ENCODE results near the gene CXCR6. TPM values are rescaled to one million over a fixed set of nuclear protein-coding genes. Genes with fewer than 3 reads are reported as not detected.
A peak's percentile ranks its signal among the peaks of the same experiment; 100 is the strongest.

Gene CXCR6
- total RNA-seq, 2 donors from 2014 or later: 4.0 to 5.3 TPM

DNA sequence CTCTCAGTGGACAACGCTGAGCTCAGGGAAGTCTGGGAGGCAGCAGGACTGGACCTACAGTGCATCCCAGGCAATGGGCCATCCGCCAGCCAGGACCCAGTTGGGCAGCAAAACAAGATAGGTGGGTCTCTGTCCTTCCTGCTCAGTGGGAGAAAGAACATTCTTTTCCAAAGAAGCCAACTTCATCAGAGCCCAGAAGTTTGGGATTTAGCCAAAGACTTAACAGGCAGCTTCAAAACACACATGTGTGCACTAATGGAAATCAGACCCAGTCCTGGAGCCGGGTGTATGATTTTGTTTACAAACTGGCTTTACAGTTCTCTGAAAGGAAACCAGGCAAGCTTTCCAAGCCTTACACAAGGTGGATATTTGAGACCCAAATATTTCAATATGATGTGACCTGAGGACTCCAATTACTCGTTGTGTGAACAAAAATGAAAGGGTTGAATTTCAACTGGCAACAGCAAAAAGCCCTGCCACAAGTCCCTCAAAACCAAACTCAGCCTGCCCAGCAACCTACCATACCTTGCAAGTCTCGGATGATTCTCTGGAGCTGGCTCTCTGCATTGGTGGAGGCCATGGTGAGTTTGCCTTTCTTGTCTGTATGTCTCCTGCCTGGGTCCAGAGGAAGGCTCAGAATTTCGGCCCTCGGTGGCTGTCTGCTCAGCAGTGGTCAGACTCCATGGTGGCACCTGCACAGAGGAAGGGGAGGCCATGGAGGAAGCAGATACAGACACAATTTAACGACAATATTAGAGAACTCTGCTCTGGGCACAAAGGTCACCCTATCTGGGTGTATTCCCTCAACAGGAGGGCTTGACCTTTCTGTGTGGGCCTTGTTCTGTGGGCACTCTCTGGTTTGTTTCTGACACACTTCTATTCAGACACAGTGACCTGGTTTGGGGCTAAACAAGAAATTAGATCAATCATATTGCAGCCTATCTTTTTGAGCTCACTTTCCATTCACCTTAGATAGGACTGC is 41.4 kb downstream of the CXCR6 start:
- no peak for ATAC-seq
- H3K27ac Mint-ChIP-seq: peak overlapping the region in 1 of 2 donors; percentile 75

DNA sequence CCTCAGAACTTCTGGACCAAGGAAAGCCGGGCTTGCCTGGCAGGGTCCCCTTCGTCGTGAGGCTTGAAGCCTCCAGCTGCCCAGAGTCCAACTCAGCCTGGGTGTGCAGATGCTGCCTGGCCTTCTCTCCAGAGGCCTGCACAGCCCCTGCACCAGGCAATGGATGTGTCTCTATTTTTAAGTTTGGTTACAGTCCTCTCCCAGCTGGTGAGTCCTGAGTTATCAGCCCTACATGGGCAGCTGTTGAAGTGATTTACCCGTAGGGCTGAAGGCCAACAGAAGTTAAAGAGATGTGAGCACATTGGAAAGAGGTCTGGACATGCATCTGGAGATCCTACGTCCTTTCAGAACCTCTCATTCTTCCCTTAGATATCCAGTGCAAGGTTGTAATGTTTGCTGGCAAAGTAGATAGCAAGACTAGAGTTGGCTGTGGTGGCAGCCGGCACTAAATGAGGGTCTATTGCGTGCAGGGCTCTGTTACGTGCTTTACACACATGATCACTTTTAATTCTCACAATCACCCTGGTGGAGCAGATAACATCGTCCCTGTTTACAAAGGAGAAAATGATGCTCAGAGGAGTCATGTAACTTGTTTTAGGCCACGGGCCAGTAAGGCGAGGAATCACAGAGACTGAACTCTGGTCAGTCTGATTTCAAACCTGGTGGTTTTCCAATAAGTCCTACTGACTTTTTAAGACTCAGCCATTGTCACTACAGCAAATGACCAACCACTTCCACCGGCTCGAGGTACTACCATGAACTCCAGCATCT is 42.5 kb downstream of the CXCR6 start:
- DNase-seq (ENCODE audit: low spot score) (no peak), ATAC-seq (no peak)
- Mint-ChIP-seq H3K27me3 (no peaks in the 10 kb centered on the region), H3K9me3 (no peaks in the 10 kb centered on the region), H3K4me1 (ENCODE audit: low read depth in 2 of 2) (peaks cover 42 to 47% of the 10 kb centered on the region in 2 donors), H3K27ac (peak overlapping the region; percentile 75 to 79), H3K36me3 (peaks cover 6% of the 10 kb centered on the region), H3K4me3 (no peak overlapping the region)

More for the DNA sequence above, 41.4 kb downstream of the CXCR6 start:
- H3K27me3 Mint-ChIP-seq: no peaks in the 10 kb centered on the region
- no peaks in the 10 kb centered on the region for H3K9me3 Mint-ChIP-seq
- H3K4me1 Mint-ChIP-seq (ENCODE audit: low read depth in 2 of 2): peaks cover 38 to 39% of the 10 kb centered on the region in 2 donors
- H3K36me3 Mint-ChIP-seq: peaks cover 6% of the 10 kb centered on the region
- no peak overlapping the region for H3K4me3 Mint-ChIP-seq
- DNase-seq (ENCODE audit: low spot score): no peak

DNA sequence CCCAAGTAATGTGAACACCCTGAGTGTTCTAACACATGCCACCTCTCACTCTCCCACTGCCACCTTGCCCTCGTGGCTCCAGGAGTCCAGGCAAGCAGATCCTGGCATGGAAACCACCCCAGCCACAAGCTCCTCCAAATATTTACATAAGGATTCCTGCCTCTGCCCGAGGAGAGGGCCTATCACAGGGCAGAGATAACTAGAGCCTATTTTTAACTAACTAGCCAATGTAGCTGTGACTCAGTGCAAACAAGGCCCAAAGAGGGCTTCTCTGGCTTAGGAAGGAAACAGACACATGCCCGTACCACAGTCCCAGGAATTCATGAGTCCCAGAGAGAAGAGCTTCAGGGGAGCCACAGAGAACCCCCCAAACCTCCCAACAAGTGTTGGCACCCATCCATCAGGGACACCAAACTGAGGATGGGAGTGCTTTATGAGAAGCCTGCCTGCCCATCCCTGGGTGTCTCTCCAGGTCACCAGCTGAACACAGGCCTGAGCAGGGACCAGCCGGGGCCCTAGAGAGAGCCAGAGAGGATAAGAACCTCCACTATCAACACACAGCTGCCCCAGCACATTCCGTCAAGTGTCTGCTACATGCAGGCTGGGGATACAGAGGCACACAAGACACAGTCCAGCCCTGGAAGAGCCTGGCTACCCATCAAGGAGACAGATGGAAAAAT is 43.2 kb downstream of the CXCR6 start:
- H3K27me3 Mint-ChIP-seq: no peaks in the 10 kb centered on the region
- peaks cover 39 to 44% of the 10 kb centered on the region in 2 donors for H3K4me1 Mint-ChIP-seq (ENCODE audit: low read depth in 2 of 2)
- no peaks in the 10 kb centered on the region for H3K9me3 Mint-ChIP-seq
- H3K36me3 Mint-ChIP-seq: peaks cover under 1% of the 10 kb centered on the region
- peak overlapping the region; percentile 28 to 79 for H3K27ac Mint-ChIP-seq
- H3K4me3 Mint-ChIP-seq: no peak overlapping the region
- no peak for ATAC-seq
- no peak for DNase-seq (ENCODE audit: low spot score)

DNA sequence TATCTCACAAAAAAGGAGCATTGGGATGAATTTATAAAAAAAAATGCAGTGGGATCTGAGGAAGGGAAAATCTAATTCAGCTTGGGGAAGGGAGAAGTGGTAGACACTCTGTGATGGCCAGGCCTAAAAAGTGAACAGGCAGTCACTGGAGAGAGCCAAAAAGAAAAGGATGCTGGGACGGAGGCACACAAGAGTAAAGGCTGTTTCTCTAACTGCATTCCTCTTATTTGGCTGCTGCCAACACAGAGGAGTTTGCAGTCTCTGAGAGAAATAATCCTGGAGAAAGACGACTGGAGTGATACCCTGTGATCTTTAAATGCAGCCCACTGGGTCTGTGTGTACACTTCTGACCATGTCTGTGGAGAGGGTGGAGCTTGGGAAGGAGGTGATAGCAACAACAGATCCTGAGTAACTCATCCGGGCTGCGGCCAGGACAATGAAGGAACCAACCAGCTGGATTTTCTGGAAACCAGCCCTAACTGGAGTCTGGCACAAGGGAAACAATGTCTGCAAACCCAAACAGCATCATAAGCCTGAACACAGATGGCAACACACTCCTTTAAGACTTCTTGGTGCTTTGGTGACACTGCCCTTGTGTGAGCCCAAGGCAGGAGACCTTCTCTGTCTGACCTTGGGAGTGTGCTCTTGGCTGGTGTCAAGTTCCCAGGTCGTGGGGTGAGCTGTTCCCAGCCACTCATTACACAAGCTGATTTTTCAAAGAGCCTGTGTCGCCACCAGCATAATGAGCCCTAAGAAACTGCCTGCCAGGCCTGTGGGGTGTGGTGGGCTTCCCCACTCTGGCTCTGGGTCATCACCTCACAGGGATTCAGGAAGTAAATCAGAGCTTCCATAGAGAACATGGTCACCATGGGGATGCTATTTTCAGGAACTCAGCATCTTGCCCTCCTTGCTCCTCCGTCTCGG is 44.4 kb downstream of the CXCR6 start:
- H3K27ac Mint-ChIP-seq: peak overlapping the region; percentile 79 to 83
- ATAC-seq (no peak), DNase-seq (ENCODE audit: low spot score) (no peak)
- H3K4me1 Mint-ChIP-seq (ENCODE audit: low read depth in 2 of 2): peaks cover 48 to 55% of the 10 kb centered on the region in 2 donors
- peaks cover 2% of the 10 kb centered on the region for H3K36me3 Mint-ChIP-seq
- no peaks in the 10 kb centered on the region for H3K9me3 Mint-ChIP-seq
- H3K4me3 Mint-ChIP-seq: peak overlapping the region; percentile 47
- no peaks in the 10 kb centered on the region for H3K27me3 Mint-ChIP-seq

DNA sequence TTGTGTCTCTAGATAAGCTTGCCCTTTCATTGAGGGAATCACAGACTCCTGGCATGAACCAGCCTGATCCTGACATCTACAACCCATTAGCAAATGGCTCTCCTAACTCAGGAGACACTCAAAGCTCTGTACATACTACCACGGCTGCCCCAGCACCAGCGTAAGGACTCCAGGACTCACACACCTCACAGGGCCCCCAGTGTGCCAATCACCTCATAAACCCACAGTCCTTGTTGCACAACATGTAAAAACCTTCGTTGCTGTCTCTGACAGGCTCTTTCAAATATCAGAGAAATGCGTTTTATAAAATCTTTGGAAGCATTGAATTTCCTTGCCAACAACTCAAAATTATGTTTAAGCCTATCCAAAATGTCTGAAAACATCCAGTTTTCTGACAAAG is 45.1 kb downstream of the CXCR6 start:
- peaks cover 7% of the 10 kb centered on the region for H3K36me3 Mint-ChIP-seq
- peak overlapping the region; percentile 47 for H3K4me3 Mint-ChIP-seq
- H3K9me3 Mint-ChIP-seq: no peaks in the 10 kb centered on the region
- DNase-seq (ENCODE audit: low spot score) (no peak), ATAC-seq (peak; percentile 69 to 74)
- H3K27me3 Mint-ChIP-seq: no peaks in the 10 kb centered on the region
- peaks cover 56 to 62% of the 10 kb centered on the region in 2 donors for H3K4me1 Mint-ChIP-seq (ENCODE audit: low read depth in 2 of 2)
- H3K27ac Mint-ChIP-seq: peak overlapping the region; percentile 79 to 83

DNA sequence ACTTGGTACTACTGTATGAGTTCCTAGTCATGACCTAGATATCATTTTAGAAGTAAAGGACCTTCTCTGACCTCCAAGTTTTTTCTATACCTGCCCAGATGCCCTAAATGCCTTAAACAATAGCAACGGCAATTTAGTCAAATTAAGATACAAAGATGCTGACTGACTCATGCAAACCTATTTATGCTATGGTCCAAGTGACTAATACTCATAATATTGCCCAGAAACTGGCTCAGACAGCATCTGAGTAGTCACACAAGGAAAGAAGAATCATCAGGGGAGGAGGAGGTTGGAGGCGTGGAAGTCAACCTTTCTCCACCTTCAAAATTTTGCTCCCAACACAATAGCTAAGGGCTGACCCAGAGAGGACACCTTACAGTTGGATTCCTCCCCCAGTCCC is 45.5 kb downstream of the CXCR6 start:
- H3K27ac Mint-ChIP-seq: peak overlapping the region; percentile 79 to 83
- peak overlapping the region; percentile 47 for H3K4me3 Mint-ChIP-seq
- H3K4me1 Mint-ChIP-seq (ENCODE audit: low read depth in 2 of 2): peaks cover 59 to 65% of the 10 kb centered on the region in 2 donors
- H3K27me3 Mint-ChIP-seq: no peaks in the 10 kb centered on the region
- H3K36me3 Mint-ChIP-seq: peaks cover 7% of the 10 kb centered on the region
- peak in 1 of 2 donors; percentile 51 for ATAC-seq
- H3K9me3 Mint-ChIP-seq: no peaks in the 10 kb centered on the region
- DNase-seq (ENCODE audit: low spot score): no peak

DNA sequence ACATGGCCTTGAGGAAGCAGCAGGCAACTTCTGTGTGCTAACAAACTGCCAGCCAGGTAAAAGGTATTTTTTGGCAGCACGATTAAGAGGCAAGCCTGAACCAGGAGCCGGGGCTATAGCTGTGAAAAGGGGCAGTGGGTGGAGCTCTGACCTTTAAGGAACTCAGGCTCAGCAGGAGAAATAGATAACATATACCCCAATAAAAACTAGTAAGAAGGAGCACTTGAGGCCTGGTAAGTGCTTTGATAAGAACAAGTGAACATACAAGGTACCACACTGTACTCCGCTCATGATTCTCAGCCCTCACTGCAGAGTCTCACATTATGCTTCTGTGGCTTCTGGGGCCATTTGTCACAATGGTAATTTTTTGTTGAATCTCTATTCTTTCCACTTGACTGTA is 46.9 kb downstream of the CXCR6 start:
- peak overlapping the region; percentile 2 for H3K4me3 Mint-ChIP-seq
- H3K36me3 Mint-ChIP-seq: peaks cover 7% of the 10 kb centered on the region
- no peaks in the 10 kb centered on the region for H3K9me3 Mint-ChIP-seq
- DNase-seq (ENCODE audit: low spot score) (no peak), ATAC-seq (no peak)
- H3K27me3 Mint-ChIP-seq: no peaks in the 10 kb centered on the region
- H3K27ac Mint-ChIP-seq: peak overlapping the region; percentile 37 to 79
- H3K4me1 Mint-ChIP-seq (ENCODE audit: low read depth in 2 of 2): peaks cover 57 to 65% of the 10 kb centered on the region in 2 donors

DNA sequence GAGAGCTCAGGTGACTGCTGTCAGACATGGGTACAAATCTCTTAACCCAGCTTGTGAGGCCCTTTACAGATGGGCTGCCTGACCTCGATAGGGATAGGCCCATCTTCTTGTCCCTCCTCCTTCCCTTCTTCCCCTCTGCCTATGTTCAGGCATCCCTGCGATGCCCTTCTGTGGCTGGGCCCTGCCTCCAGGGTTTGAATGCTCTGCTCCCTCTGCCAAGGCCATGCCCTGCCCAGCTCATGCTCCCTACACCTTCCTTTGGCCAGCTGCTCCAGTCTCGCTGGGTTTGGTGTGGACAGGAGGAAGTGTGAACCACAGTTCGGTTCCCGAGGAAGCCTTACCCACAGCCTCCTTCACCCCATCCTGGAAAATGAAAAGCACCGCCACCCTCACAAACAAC is 48.1 kb downstream of the CXCR6 start:
- H3K4me3 Mint-ChIP-seq: peak overlapping the region; percentile 85
- DNase-seq (ENCODE audit: low spot score) (no peak), ATAC-seq (no peak)
- peak overlapping the region; percentile 73 to 84 for H3K27ac Mint-ChIP-seq
- no peaks in the 10 kb centered on the region for H3K27me3 Mint-ChIP-seq
- peaks cover 7% of the 10 kb centered on the region for H3K36me3 Mint-ChIP-seq
- H3K4me1 Mint-ChIP-seq (ENCODE audit: low read depth in 2 of 2): peaks cover 55 to 69% of the 10 kb centered on the region in 2 donors
- no peaks in the 10 kb centered on the region for H3K9me3 Mint-ChIP-seq

DNA sequence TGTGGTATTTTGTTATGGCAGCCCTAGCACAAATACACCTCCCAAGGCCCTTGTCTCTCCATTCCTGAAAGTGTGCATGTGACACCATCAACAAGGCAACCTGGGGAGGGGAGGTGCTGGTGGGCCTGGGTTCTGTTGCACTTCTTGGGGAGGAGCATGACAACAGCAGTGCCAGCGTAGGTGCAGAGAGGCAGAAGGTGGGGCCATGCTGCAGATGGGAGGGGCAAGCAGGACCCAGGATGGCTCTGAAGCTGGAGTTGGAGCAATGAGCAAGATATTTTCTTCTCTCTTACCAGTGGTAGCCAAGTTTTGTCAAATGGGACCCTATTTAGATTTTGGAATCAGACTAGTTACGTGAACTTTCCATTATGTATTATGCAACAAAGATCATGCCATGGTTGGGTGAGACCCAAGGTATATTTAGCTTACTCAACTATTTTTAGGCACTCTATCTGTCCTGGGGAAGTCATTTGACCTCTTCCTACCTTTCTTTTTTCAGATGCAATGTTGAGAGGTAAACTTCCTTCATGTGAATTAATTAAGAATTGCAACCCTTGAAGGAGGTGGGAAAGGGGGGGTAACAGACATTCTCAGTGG is 49.0 kb downstream of the CXCR6 start:
- H3K4me1 Mint-ChIP-seq (ENCODE audit: low read depth in 2 of 2): peaks cover 56 to 70% of the 10 kb centered on the region in 2 donors

DNA sequence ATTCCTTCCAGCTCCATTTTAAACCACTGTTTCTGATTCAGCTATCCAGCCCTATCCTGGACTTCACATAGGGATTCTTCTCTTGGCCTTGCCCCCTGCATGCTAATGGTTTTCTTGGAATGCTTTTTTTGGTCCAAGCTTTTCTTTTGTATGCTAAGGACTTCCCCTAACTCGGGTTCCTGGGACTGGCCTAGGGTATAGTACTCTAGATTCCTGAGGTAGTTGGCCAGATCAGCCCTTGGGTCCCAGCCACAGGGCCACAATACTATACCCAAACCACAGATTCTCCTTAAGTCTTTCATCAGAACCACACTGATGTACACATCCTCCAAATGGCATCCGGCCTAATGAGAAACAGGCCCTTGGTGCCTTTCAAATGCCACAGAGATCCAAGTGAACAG is 49.6 kb downstream of the CXCR6 start:
- Mint-ChIP-seq H3K9me3 (no peaks in the 10 kb centered on the region), H3K27ac (peak overlapping the region; percentile 73 to 84), H3K36me3 (peaks cover 7% of the 10 kb centered on the region), H3K4me3 (peak overlapping the region; percentile 85), H3K27me3 (no peaks in the 10 kb centered on the region), H3K4me1 (ENCODE audit: low read depth in 2 of 2) (peaks cover 52 to 65% of the 10 kb centered on the region in 2 donors)
- ATAC-seq (peak in 1 of 2 donors; percentile 17), DNase-seq (ENCODE audit: low spot score) (peak; percentile 66)

More for the DNA sequence above, 49.0 kb downstream of the CXCR6 start:
- H3K27ac Mint-ChIP-seq: peak overlapping the region; percentile 73 to 84
- no peaks in the 10 kb centered on the region for H3K27me3 Mint-ChIP-seq
- no peaks in the 10 kb centered on the region for H3K9me3 Mint-ChIP-seq
- peak overlapping the region; percentile 85 for H3K4me3 Mint-ChIP-seq
- peaks cover 7% of the 10 kb centered on the region for H3K36me3 Mint-ChIP-seq
- no peak for DNase-seq (ENCODE audit: low spot score)
- ATAC-seq: no peak

DNA sequence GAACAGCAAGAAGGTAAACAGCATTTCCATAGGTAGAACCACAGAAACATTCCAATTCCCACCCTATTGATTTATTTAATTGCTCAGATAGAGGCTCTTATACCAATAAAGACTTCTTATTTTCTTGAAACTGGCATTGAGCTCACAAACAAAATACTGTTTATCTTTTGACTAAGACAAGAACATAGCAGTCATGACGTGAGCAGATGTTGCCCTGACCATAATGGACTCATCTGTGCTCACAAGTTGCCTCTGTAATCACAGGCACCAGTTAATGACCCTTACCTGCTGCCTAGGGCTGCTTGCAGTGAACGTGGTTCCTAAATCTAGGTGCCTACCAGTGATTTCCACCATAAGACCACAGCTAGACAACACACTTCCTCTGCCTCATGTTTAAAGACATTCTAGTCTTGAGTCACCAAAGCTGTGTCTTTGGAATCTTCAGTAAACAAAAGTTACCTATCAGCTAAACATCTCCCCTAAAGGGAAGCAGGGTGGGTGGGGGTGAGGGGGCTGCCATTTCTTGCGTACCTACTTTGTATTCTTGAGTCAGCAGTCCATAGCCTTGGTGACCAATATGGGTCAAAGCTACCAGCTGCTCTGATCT is 50.3 kb downstream of the CXCR6 start:
- Mint-ChIP-seq H3K4me1 (ENCODE audit: low read depth in 2 of 2) (peaks cover 46 to 59% of the 10 kb centered on the region in 2 donors), H3K27ac (peak overlapping the region; percentile 73 to 84), H3K36me3 (peaks cover 7% of the 10 kb centered on the region), H3K4me3 (peak overlapping the region; percentile 85), H3K27me3 (no peaks in the 10 kb centered on the region), H3K9me3 (no peaks in the 10 kb centered on the region)
- peak in 1 of 2 donors; percentile 21 for ATAC-seq
- no peak for DNase-seq (ENCODE audit: low spot score)

Measured in natural killer cell treated with Interleukin-12 subunit alpha and Interleukin-12 subunit beta and Interleukin-15 and Interleukin-18, amount 100 ng/mL, for 72 hours (primary cell).